SH-SY5Y (cell line): ENCODE data around the gene ZNF274.

ENCODE experiments used
- GATA2 ChIP-seq: IDR thresholded peaks from 2 replicates; pipeline ENCODE4 v1.6.1; 2011; ENCODE audit warnings: mild to moderate bottlenecking, low read depth, low read length
- GATA3 ChIP-seq: IDR thresholded peaks from 2 replicates; pipeline ENCODE4 v1.6.1; 2011; ENCODE audit warnings: low read depth, mild to moderate bottlenecking, low read length, moderate library complexity

DNA sequence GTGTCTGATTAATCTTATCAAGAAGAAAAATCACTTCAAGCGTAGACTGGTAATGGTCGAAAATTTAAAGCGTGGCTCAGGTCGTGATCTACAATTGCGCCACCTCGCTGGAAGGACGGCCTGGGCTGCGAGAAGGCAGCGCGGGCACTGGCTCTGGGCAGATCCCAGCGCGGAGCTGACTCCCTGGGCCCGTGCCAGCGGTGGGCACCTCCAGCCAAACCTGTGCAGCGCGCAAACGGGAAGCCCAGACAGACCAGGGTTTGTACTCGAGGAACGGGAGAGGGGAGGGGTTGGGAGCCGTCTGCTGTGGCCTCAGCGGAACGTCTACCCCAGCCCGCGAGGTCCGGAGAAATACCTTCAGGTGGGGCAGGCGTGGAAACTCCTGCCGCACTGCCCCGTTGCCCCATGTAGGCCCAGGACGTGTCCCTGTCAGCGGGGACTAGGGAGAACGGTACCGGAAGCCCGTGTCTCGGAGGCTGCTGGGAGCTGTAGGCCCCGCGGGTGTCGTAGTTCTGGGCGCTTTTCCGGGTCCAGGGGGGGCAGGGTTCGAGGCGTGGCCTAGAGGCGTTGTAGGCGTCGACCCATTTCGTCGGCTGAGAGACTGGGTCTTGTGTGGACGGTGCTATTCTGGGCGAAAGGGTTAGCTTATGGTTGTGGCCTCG, 21.1 kb downstream of the ZNF274 start:
- no peak for TF ChIP-seq GATA3
- no peak for TF ChIP-seq GATA2
